D721Med (cell line): ENCODE data around the gene RCOR3.

Experiments used
- DNase-seq: peaks from one replicate; pipeline ENCODE4 v3.0.0; 2011; ENCODE audit warnings: low spot score; ENCODE audit not compliant: insufficient read length
- FAIRE-seq: peaks from 2 replicates; lab custom pipeline; 2011; peaks lifted over from hg19 to GRCh38; lab: Jason Lieb, UNC
- TF ChIP-seq, protein P1 (sequence below): IDR thresholded peaks from 2 replicates; pipeline ENCODE4 v1.5.1; 2012; ENCODE audit warnings: mild to moderate bottlenecking, control low read depth; ENCODE audit not compliant: insufficient read depth; ENCODE audit errors: missing control alignments

RCOR3 gene

DNA sequence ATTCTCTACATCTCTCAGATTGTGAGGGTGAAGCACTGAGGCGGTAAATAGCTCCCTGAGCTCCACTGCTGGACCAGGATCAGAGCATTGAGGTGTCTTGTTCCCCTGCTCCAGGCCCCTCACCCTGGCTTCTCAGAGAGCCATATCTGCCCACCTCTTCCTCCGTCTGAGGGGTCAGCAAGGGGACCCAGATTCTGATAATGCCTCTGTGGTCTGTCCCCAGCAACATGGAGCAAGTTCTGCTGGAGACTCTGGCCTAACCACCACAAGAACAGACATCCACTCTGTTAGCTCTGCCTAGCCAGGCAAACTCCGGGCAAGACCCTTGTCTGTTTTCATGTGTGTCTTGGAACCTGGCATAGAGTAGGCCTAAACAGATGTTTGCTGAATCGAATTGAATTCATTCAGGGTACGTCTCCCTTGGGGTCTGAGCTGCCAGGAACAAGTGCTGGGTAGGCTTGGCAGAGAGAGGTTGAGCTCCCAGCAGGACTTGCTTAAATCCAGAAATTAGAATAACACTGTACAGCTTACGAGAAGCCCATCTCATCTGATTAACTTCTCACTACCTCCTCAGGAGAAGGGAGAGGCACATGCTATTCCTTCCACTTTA is 69.8 kb downstream of the RCOR3 start:
- DNase-seq (no peak), FAIRE-seq (no peak)
- TF ChIP-seq, protein P1, sequence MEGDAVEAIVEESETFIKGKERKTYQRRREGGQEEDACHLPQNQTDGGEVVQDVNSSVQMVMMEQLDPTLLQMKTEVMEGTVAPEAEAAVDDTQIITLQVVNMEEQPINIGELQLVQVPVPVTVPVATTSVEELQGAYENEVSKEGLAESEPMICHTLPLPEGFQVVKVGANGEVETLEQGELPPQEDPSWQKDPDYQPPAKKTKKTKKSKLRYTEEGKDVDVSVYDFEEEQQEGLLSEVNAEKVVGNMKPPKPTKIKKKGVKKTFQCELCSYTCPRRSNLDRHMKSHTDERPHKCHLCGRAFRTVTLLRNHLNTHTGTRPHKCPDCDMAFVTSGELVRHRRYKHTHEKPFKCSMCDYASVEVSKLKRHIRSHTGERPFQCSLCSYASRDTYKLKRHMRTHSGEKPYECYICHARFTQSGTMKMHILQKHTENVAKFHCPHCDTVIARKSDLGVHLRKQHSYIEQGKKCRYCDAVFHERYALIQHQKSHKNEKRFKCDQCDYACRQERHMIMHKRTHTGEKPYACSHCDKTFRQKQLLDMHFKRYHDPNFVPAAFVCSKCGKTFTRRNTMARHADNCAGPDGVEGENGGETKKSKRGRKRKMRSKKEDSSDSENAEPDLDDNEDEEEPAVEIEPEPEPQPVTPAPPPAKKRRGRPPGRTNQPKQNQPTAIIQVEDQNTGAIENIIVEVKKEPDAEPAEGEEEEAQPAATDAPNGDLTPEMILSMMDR, result no peak

DNA sequence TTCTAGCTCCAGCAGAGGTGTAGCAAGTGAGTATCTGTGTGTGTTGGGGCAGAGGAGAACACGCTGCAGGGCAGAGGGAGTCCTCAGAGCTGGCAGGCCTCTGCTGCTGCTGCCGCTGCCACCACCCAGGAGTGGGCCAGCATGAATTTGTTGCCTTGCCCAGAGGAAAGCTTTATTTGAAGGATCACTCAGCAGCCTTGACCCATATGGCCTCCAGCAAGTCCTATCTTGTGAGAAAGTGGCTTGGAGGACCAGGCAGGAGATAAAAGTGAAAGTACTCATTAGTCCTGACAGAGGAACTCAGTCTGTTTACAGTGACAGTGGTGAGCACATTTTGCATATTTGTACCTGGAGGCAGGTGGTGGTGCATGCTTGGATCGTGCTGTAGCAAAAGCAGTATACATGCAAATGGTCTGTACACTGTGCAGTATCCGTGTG is 70.6 kb downstream of the RCOR3 start:
- no peak for FAIRE-seq
- DNase-seq, result no peak
- TF ChIP-seq, protein P1, result no peak

DNA sequence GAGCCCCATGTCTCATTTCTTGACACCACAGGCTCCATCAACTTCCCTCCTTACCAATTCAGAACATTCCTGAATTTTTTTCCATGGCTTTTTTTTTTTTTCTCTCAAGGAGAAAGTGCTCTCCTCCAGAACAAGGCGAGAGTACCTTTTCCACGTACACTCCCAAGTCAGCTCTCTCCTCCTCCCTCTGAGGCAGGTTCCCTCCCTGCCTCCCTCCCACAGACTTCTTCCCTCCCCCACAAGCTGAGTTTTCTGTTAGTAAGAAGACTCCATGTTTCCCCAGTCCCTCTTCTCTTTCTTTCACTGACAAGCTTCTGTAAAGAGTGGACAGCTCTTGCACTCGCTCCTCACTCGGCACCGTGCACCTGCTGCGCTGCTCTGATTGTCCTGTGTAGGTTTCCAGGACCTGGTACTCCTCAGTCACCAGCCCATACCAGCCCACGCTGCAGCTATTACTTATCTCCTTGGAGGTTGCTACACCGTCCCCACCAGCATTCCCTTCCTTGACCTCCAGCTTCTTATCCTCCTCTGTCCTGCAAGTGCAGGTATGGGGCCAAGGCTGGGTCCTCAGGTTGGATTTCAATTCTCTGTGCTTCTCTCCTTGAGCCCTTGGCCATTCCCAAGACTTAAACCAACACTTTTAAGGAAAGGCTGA is 71.2 kb downstream of the RCOR3 start:
- no peak for DNase-seq
- FAIRE-seq, result no peak
- TF ChIP-seq, protein P1, result no peak

DNA sequence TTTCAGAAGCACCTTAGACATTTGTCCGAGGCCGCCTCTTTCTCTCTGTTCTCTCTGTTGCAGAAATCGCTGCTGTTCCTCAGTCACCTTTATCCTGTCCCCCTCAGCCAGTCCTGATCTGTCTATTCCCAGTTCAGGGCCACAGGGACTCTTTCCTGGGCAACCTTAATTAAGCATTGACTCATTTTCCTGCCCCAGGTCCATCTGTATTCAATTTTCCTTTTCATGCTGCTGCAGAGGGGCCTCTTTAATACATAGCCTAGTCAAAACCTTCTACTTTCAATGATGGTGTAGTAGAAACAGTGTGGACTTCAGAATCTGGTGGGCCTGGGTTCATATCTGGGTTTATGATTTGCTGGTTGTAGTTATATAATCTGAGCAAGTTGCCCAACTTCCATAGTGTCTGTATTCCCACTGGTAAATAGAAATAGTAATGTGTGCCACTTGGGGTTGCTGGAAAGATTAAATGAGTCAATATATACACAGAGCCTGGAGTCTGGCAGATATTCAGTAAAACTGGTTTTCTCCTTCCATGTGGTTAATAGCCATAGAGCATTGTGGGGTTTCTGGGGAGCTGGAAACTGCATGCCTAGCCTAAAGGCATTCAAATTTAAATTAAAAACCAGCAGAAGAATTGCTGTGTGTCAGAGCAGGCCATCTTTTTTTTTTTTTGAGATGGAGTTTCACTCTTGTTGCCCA is 72.0 kb downstream of the RCOR3 start:
- FAIRE-seq (no peak), DNase-seq (no peak)
- TF ChIP-seq, protein P1, result no peak

DNA sequence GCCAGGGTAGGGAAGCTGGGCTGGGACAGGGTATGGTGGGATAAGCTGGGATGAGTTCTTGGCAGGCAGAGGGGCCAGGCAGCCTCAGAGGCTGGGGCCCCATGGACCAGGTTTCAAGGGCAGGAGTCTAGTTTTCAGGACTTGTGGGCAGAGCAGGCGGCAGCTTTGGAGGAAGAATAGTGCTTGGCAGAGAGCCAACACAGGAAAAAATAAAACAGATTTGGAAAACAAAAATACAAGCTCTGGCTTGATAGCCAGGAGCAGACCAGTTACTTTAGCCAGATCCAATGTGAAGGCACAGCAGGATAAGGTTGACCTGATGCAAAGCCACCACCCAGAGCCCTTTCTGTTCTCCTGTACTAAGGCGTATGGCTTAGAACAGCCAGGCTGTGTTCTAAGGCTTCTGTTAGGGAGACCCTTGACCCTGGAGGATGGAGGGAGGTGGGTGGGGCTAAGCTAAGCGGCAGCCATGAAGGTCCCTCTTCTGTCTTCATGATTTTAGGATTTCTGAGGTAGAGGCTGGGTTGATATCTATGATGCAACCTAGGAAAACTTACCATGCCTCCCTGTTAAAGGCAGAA is 73.0 kb downstream of the RCOR3 start:
- DNase-seq (no peak), FAIRE-seq (no peak)
- TF ChIP-seq, protein P1, result no peak

DNA sequence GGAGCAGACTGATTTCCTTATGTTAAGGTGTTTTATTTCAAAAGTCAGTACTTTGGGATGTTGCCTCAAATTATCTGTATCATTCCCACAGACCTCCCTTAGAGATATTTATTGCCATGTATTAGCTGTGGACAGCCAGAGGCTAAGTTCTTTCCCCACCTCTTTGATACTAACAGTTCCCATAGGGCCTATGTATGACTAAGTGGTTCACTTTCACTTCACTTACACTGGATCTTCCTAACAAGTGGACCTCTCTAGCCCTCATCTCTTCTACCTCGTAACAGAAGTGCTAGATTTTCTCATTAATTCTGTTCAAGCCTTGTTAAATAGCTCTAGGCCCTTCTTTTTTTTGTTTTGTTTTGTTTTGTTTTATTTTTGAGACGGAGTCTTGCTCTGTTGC is 73.7 kb downstream of the RCOR3 start:
- FAIRE-seq, result no peak

More for the DNA sequence above, 73.7 kb downstream of the RCOR3 start:
- DNase-seq, result no peak
- TF ChIP-seq, protein P1, result no peak
